HL-60/S4 treated with retinoic acid at 250 ng/mL for 4 days and 3 days (cell line): ENCODE data around the gene ZNF416.

Experiments used
- in situ Hi-C: fragments of 300-500 bp; cut with MboI; formaldehyde crosslinking; loops from 2 replicates; pipeline ENCODE4 v1.7.0; 2022; ENCODE audit warnings: low sequenced_read_pairs

Gene ZNF416

DNA sequence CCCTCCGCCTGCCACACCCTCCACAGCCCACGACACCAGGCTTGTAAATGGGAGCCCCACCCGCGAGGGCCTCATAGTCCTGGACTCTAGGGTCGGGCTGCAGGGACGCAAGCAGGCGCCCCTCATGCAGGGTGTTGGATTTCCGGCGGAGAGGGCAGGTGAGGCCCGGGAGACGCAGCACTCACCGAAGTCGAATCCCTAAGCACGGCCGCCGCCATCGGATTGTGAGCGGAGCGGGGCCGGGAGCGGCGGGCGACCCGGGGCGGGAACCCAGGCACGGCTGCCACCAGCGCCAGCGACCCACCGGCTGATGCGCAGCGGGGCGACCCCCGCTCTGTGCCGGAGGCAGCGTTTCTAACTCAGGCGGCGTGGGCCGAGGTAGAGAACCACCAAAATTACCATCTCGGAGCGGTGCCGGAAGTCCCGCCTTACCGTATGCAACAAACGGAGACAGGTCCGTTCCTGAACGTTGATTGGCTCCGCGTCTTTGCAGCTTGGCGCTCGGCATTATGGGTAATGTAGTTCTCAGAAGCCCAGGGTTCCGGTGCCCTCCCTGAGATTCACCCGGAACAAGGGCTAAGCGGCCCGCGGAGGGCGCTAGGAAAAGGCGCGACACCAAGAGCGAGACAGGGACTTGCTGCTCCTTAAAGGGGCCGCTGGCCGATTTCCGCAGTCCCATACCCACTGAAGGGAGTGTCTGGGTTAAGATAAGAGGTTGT lies at the start of gene ZNF416:
ZNF416 (minus strand) TSS at position 425 of the 719 bp plus-strand sequence; CDS start at position 218, 207 bp downstream.
- in situ Hi-C loops: no loop called here

- in situ Hi-C loops: no loop called here
Observed at GRCh38 chr19:57623091-57623490, 44.4 kb upstream of the ZNF416 start.

GRCh38 chr19:57620673-57621348 lies 42.1 kb upstream of the ZNF416 start:
- in situ Hi-C loops: no loop called here

- in situ Hi-C loops: no loop called here
Observed at GRCh38 chr19:57615346-57615745, 36.6 kb upstream of the ZNF416 start.

DNA sequence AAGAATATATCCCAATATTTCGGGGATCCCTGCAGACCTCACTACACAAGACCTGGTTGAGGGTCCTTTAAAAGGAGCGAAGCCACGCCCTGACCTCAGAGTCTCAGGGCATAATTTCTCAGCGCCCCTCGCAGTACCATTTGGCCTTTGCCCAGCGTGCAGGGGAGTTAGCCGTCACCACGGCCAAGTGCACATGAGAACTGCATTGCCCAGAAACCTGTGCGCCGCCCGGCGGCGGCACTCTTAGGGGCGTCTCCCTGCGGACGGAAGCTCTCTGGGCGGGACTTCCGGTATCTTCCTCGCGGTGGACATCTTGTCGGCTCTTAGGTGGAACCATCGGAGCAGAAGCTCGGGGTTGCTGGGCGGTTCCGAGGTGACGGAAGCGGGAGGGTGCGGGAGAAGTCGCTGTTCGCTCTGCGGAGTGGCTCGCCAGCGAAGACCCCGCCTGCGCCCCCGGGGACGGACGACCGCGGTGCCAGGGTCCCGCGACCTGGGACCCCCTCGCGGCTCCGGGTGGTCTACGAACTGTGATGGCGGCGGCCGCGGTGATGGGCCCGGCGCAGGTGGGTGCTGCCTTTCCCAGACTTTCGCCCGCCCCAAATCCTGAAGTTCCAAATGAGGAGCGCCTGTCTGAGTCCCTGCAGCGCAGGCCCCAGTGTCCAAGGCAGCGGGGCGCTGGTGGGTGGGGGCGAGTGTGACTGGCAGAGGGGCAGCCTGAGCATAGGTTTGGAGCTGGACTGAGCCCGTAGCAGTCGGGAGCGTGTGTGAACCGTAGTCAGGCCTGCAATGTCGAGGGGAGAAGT lies 35.4 kb upstream of the ZNF416 start, which contains the start of gene ZNF134:
ZNF134 (plus strand) TSS at position 302 of the 803 bp plus-strand sequence. CDS start 5,227 bp downstream, outside the sequence.
- in situ Hi-C loops: no loop called here

GRCh38 chr19:57611113-57611512 lies 32.4 kb upstream of the ZNF416 start:
- in situ Hi-C loops: no loop called here

GRCh38 chr19:57606931-57607330 lies 28.2 kb upstream of the ZNF416 start:
- in situ Hi-C loops: no loop called here

DNA sequence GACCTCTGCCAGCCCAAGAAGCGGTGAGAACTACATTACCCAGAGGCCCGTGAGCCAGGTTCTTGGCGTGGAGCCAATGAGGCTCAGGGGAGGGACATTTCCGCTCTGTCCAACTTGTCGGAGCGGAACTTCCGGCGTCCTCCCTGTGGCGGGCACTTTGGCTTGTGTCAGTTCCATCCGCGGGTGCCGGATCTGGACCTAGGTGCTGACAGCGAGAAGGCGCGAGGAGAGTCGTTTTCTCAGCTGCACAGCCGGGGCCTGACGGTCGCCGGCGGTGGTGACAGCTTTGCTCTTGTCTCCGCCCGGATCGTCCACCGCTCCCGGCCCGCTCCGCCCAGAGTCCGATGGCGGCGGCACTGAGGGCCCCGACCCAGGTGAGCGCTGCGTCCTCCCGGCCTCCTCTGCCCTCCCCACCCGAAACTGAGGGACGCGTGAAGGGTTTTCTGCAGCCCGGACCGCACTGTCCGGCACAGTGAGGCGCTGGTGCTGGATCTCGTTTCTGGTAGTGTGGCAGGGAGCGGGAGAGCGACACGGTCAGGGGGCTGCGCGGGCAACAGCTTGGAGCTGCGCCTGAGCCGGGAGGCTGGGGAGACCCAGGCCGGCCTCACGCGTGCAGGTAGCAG lies 21.2 kb upstream of the ZNF416 start, which contains the start of gene ZNF530:
ZNF530 (plus strand) TSS at position 125 of the 623 bp plus-strand sequence. CDS start 4,461 bp downstream, outside the sequence.
- in situ Hi-C loops: no loop called here

DNA sequence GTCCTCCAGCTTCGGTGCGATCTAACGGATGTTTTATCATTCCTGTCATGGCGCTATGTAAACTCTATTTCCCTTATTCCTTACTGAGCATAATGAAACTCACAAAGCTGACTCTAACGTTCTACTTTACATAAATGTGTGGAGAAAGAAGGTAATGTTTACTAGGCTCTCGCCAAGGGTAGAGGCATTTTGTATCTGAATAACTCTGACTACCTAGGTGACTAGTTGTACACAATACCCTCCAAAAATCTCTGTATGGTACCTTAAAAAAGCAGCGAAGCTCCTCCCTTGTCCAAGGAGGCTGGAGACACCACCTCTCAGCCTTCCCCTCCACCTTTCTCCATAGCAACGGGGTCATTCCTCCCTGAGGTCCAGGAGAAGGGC lies 20.7 kb upstream of the ZNF416 start:
- in situ Hi-C loops: no loop called here

- in situ Hi-C loops: no loop called here
Observed at GRCh38 chr19:57587529-57587928, 8.8 kb upstream of the ZNF416 start.

DNA sequence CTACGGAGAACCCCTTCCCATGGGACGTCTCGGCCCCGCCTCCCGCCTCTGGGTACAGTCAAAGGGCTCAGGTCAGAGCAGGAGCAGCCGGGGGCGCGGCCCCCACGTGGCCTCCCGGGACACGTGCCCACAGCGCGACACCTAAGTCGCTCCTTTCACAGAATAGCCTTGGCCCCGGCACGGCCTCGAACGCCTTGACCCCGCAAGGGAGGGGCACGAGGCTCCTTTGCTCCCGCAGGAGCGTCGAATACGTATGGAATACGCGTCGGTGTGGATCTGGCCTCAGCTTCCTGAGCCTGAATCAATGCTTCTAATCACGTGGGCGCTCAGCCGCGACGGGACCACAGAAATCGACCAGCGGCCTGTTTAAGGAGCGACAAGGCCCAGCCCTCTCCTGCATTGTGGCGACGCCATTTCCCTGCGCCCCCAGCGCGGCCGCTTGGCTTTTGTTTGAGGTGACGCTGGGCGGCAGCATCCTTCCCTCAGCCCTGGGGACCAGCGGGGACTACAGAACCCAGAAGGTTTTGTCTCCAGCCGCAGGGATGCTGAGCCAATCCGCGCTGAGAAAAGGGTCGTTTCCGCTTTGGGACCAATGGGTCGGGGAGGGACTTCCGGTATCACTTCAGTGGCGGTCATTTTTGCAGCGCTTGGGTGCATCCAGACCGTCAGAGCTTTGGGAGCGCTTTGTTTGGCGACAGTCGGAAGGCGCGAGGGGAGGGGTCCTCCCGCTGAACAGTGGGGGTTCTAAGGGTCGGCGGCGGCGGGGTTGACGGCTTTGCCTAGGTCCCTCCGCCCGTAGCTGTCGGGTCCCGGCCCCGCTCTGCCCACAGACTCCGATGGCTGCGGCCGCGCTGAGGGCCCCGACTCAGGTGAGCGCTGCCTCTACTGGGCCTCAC lies 5.1 kb upstream of the ZNF416 start, which contains the start of gene ZIK1:
ZIK1 (plus strand) TSS at position 625 of the 896 bp plus-strand sequence; CDS start at position 837, 212 bp downstream.
- in situ Hi-C loops: no loop called here

DNA sequence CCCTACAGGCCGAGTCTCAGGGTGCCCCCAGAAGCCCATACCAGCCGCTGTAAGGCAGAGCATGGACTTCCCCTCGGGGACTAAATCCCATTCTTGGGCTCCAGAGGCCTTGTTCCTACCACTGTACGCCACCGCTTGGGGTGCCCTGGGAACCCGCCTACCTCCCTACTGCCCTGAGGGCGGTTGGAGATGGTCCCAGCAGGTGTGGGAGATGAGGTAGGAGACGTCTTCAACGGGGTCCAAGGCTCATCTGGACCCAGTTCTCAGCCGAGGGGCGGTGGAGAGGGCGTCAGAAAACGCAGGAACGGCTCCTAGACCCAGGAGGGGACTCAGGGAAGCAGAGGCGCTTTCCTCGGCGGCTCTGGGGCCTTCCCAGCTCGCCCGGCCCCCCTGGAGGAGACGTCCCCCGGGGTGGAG lies 4.4 kb upstream of the ZNF416 start:
- in situ Hi-C loops: no loop called here

DNA sequence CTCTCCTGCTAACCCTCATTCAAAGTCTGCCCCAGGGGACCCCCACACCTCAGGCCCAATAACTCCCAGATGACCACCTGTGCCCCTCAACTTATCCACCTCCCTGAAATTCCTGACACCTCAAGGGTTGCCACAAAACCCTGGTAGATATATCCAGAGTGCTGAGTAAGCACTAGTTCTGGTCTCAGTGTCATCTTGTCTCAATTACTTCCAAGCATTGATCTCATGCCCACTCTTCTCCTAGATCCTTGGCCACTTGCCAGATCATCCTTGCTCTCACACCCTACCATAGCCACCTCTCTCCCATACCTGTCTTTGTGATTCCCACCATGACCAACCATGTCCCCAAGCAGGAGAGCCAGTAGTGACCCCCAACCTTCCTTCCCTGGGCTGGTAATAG lies 2.0 kb downstream of the ZNF416 start:
- in situ Hi-C loops: no loop called here

- in situ Hi-C loops: no loop called here
Observed at GRCh38 chr19:57572415-57572947, 6.2 kb downstream of the ZNF416 start.

DNA sequence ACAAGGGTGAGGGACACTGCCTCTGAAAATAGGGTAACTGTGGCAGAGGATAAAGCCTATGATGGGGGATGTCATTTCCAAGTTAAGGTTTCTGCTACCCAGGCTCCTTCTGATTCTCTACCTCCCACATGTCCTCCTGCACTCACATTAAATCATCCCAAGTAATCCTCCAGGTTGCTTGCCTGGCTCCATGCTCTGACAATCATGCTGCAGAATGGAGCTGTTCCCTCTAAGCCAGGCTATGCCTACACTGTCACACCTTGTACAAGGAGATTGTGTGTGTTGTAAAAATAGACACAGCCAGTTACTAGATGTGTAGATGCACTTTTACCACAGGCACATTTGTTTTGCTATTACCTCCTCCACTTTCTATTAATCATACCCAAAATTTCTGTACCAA lies 8.0 kb downstream of the ZNF416 start:
- in situ Hi-C loops: no loop called here

- in situ Hi-C loops: no loop called here
Observed at GRCh38 chr19:57566396-57567265, 12.1 kb downstream of the ZNF416 start.

DNA sequence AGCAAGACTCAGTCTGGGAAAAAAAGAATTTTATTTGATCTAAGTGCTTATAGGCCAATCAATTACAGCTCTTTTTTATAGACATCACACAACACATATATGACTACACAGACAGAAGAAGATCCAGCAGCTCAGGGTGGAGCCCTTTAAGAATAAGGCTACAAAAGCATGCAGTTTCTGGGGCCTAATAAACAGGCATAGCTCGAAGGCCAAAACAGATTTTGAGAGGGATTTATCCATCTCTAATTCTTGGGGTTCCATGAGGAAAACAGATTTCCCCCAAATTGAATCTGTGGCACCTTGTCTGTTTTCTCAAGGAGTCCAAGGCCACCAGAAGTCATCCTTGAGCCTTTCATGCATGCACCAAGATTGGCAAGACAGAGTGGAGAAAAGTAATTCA lies 15.2 kb downstream of the ZNF416 start:
- in situ Hi-C loops: no loop called here

- in situ Hi-C loops: no loop called here
Observed at GRCh38 chr19:57560049-57560491, 18.6 kb downstream of the ZNF416 start.
